ENCODE data around the gene EPS15. TPM values are rescaled to one million over a fixed set of nuclear protein-coding genes. Genes with fewer than 3 reads are reported as not detected.
A peak's percentile ranks its signal among the peaks of the same experiment; 100 is the strongest.

EPS15 gene
- total and polyA plus RNA-seq, 2 of the 8 experiments (the other 6 are each of a cell fraction or from before 2014, with no cell fraction given), result 15.9 to 57.2 TPM

GRCh38 chr1:51518033-51518585, 957 bp downstream of the EPS15 start:
- peak overlapping the region; percentile 52 to 73 (median 68); a peak in 6 of 7 replicates for H3K9ac ChIP-seq (replicated peaks in 1 of 4; ENCODE audit: extremely low read depth in 1 of 4, low read depth in 3 of 4, low read length in 3 of 4)
- peaks cover 5 to 49% of the 10 kb centered on the region in 2 experiments; a peak in 3 of 4 replicates for H3K79me2 ChIP-seq (ENCODE audit: control insufficient read depth in 1 of 2, insufficient read depth in 2 of 2, low read length in 2 of 2)
- no peaks in the 10 kb centered on the region for H3K36me3 ChIP-seq (ENCODE audit: control insufficient read depth in 2 of 4, insufficient read depth in 4 of 4, low read length in 3 of 4)
- H4K20me1 ChIP-seq (replicated peaks in 1 of 2; ENCODE audit: control insufficient read depth in 1 of 2, insufficient read depth in 2 of 2, low read length in 2 of 2), result no peaks in the 10 kb centered on the region
- H4K5ac ChIP-seq (ENCODE audit: insufficient read length, low read depth, low read length), result peak overlapping the region; percentile 26
- H3K14ac ChIP-seq (ENCODE audit: insufficient read length), result no peak overlapping the region
- H3K23ac ChIP-seq (ENCODE audit: insufficient read length), result no peak overlapping the region
- H2AK5ac ChIP-seq (ENCODE audit: low read depth, low read length), result no peak overlapping the region
- H3K4me3 ChIP-seq (ENCODE audit: extremely low read depth in 1 of 4, insufficient read depth in 2 of 4, low read depth in 3 of 4, low read length in 4 of 4), result peak overlapping the region; percentile 83 to 97 (median 93)
- no peak overlapping the region for H2BK15ac ChIP-seq (ENCODE audit: low read length)
- no peaks in the 10 kb centered on the region; a peak in 2 of 7 replicates for H3K4me1 ChIP-seq (replicated peaks in 1 of 4; ENCODE audit: control insufficient read depth in 3 of 4, insufficient read depth in 4 of 4, low read length in 3 of 4)
- no peak overlapping the region for H4K91ac ChIP-seq (replicated peaks; ENCODE audit: insufficient read length, low read length)
- no peak overlapping the region for H3K27ac ChIP-seq (ENCODE audit: low read depth, low read length)
- 1% methylated on average over 20 of the region's 20 CpGs; no CpG with 5 or more reads in 1 of the 2 experiments for WGBS, 2 experiments (ENCODE audit: extremely low coverage in 1 of 2, insufficient coverage in 1 of 2, insufficient read length in 1 of 2, insufficient replicate concordance in 2 of 2, low coverage in 1 of 2, low lambda C conversion rate in 2 of 2, missing lambda C conversion rate in 1 of 2)
- no peak overlapping the region for H2BK120ac ChIP-seq (replicated peaks; ENCODE audit: low read depth, low read length)
- H3K18ac ChIP-seq (ENCODE audit: extremely low read depth, low read length), result peak overlapping the region; percentile 27; the same call in 1 of the 2 replicates
- H3K9me3 ChIP-seq (ENCODE audit: insufficient read depth in 2 of 2, low read depth in 1 of 2, low read length in 1 of 2), result no peaks in the 10 kb centered on the region
- no peaks in the 10 kb centered on the region for H3K79me1 ChIP-seq (ENCODE audit: low read depth, low read length)
- FAIRE-seq (peak; percentile 24), DNase-seq (ENCODE audit: low read depth in 1 of 2, low spot score in 2 of 2) (peak in 1 of 2 experiments; percentile 55)
- CTCF ChIA-PET (ENCODE audit: partially characterized antibody), result no interaction called here
- no peak overlapping the region for H2BK12ac ChIP-seq (ENCODE audit: low read depth, low read length)
- H2BK5ac ChIP-seq (ENCODE audit: low read depth, low read length), result 0 out of 2 replicates have a peak overlapping the region, but pooled peaks have one; percentile 26
- no peaks in the 10 kb centered on the region for H3K27me3 ChIP-seq (replicated peaks in 1 of 4; ENCODE audit: control insufficient read depth in 3 of 4, extremely low read depth in 1 of 4, insufficient read depth in 3 of 4, low read length in 3 of 4)
- H3K23me2 ChIP-seq (ENCODE audit: low read depth, low read length), result peaks cover 9% of the 10 kb centered on the region; the same call in 1 of the 2 replicates
- peak overlapping the region; percentile 93 for H4K8ac ChIP-seq (ENCODE audit: extremely low read depth, insufficient read depth, low read length)
- H2AFZ ChIP-seq (ENCODE audit: low read length), result peak overlapping the region; percentile 23; the same call in 1 of the 2 replicates
- H3K4ac ChIP-seq (replicated peaks; ENCODE audit: insufficient read length, low read depth, low read length), result no peak overlapping the region
- TF ChIP-seq SIN3A (conservative IDR thresholded peaks at IDR 0.05 in 1 of 2, IDR thresholded peaks at IDR 0.05 in 1 of 2; ENCODE audit: low read depth in 1 of 2, low read length in 2 of 2), result peak; percentile 56 to 58; a peak in 1 of 4 replicates
- TF ChIP-seq HDAC2 (IDR thresholded peaks at IDR 0.05; ENCODE audit: borderline replicate concordance in 1 of 2, low read depth in 2 of 2, low read length in 2 of 2), result peak in 1 of 2 experiments; percentile 59; a peak in 1 of 4 replicates
- peak; percentile 65; the same call in 1 of the 2 replicates for TF ChIP-seq YY1 (IDR thresholded peaks at IDR 0.05; ENCODE audit: low read depth, low read length)
- peak; percentile 56 for TF ChIP-seq ASH2L (IDR thresholded peaks at IDR 0.05; ENCODE audit: low read length)
- peak; percentile 93 for TF ChIP-seq SAP30 (IDR thresholded peaks at IDR 0.05; ENCODE audit: insufficient read depth, insufficient replicate concordance, low read length)
- no peak for TF ChIP-seq BRCA1 (IDR thresholded peaks at IDR 0.05; ENCODE audit: low read depth, low read length)
- H3K4me2 ChIP-seq (ENCODE audit: insufficient read depth in 1 of 2, low read depth in 2 of 2, low read length in 2 of 2), result peak overlapping the region; percentile 82 to 97
- H2BK20ac ChIP-seq (ENCODE audit: low read length), result no peak overlapping the region
- H3K56ac ChIP-seq (replicated peaks; ENCODE audit: insufficient read length, low read depth, low read length), result no peak overlapping the region
- POLR2A ChIA-PET (ENCODE audit: partially characterized antibody), result interaction anchor here (0.9 to 2.0 kb wide), 6 partner anchors 9 to 223 kb away, joined by 3 to 4 read pairs (median 4); no protein-coding TSS in a partner anchor

All from H1 (cell line).